Measurements from ENCODE around the gene STK11IP. TPM values are rescaled to one million over a fixed set of nuclear protein-coding genes. Genes with fewer than 3 reads are reported as not detected.
A peak's percentile ranks its signal among the peaks of the same experiment; 100 is the strongest.

The STK11IP gene
- total and polyA plus RNA-seq, 2 of the 13 experiments (the other 11 are each of a cell fraction or from before 2014, with no cell fraction given): 12.8 to 24.0 TPM

- TF ChIP-seq ZNF574 (CRISPR knock-in tag; IDR thresholded peaks at IDR 0.05): peak; percentile 9; the same call in 1 of the 2 replicates
- TF ChIP-seq ZNF142 (CRISPR knock-in tag; IDR thresholded peaks at IDR 0.05): no peak
- TF ChIP-seq MAX (IDR thresholded peaks at IDR 0.05): 0 out of 2 replicates have a peak, but pooled peaks have one; percentile 25
- TF ChIP-seq KDM5B (CRISPR knock-in tag; IDR thresholded peaks at IDR 0.05; ENCODE audit: borderline replicate concordance): peak; percentile 41; the same call in 1 of the 2 replicates
- 0 out of 2 replicates have a peak, but pooled peaks have one; percentile 17 for TF ChIP-seq NCOA1 (CRISPR knock-in tag; IDR thresholded peaks at IDR 0.05)
- TF ChIP-seq SMYD3 (CRISPR knock-in tag; IDR thresholded peaks at IDR 0.05): no peak
- 0 out of 2 replicates have a peak, but pooled peaks have one; percentile 21 for TF ChIP-seq AFF4 (CRISPR knock-in tag; IDR thresholded peaks at IDR 0.05)
- peak; percentile 34 for TF ChIP-seq IKZF4 (CRISPR knock-in tag; IDR thresholded peaks at IDR 0.05; ENCODE audit: borderline replicate concordance, low read depth, not compliant biosample characterization)
- no peak for TF ChIP-seq TARDBP (CRISPR knock-in tag; IDR thresholded peaks at IDR 0.05)
Measured at GRCh38 chr2:219562049-219563020, 35.3 kb upstream of the STK11IP start (continued).

Data from HepG2 (cell line).